Measurements from ENCODE around the gene CHD9. TPM values are rescaled to one million over a fixed set of nuclear protein-coding genes. Genes with fewer than 3 reads are reported as not detected.
"Not testable (repeated sequence)": the region's sequence is repeated elsewhere in the genome, so short reads cannot be mapped to it uniquely, and the experiment has no call there.

Gene CHD9
- total RNA-seq, 3 donors from 2014 or later = 65.4 to 95.9 (median 86.6) TPM

- DNase-seq (peak in 2 of 3 donors; percentile 66 to 74), ATAC-seq (peak; percentile 63)
- TF ChIP-seq CTCF (IDR thresholded peaks at IDR 0.05) = no peak
- Histone ChIP-seq H3K9me3 (no peaks in the 10 kb centered on the region), H3K4me1 (ENCODE audit: low read depth) (peaks cover 47% of the 10 kb centered on the region), H3K4me3 (no peak overlapping the region), H3K36me3 (ENCODE audit: low read depth) (no peaks in the 10 kb centered on the region)
- intact Hi-C loops (cut with DNase I, micrococcal nuclease) = loop anchor here in 1 of 2 donors (10.0 kb wide), 1 partner anchor 241 kb away; no protein-coding TSS in a partner anchor
These were observed 10.7 kb upstream of the CHD9 start for GRCh38 chr16:53043986-53044601.

GRCh38 chr16:53045341-53046220 is 9.2 kb upstream of the CHD9 start:
- TF ChIP-seq CTCF (IDR thresholded peaks at IDR 0.05) = no peak
- peaks cover 50% of the 10 kb centered on the region for H3K4me1 ChIP-seq (ENCODE audit: low read depth)
- DNase-seq = peak in 2 of 3 donors; percentile 50 to 67
- H3K9me3 ChIP-seq = no peaks in the 10 kb centered on the region
- H3K4me3 ChIP-seq = no peak overlapping the region
- peak; percentile 34 for ATAC-seq
- intact Hi-C loops (cut with DNase I, micrococcal nuclease) = loop anchor here in 1 of 2 donors (10.0 kb wide), 1 partner anchor 239 kb away; no protein-coding TSS in a partner anchor
- H3K36me3 ChIP-seq (ENCODE audit: low read depth) = no peaks in the 10 kb centered on the region

GRCh38 chr16:53047515-53047914 is 7.3 kb upstream of the CHD9 start:
- H3K4me3 ChIP-seq, H3K9me3 ChIP-seq: not testable (repeated sequence)
- intact Hi-C loops (cut with DNase I, micrococcal nuclease) = loop anchor here in 1 of 2 donors (10.0 kb wide), 1 partner anchor 237 kb away; no protein-coding TSS in a partner anchor

GRCh38 chr16:53048139-53048915 is 6.5 kb upstream of the CHD9 start:
- Histone ChIP-seq H3K9me3 (no peaks in the 10 kb centered on the region), H3K4me1 (ENCODE audit: low read depth) (peaks cover 45% of the 10 kb centered on the region), H3K36me3 (ENCODE audit: low read depth) (no peaks in the 10 kb centered on the region), H3K4me3 (no peak overlapping the region)
- intact Hi-C loops (cut with DNase I, micrococcal nuclease) = loop anchor here in 1 of 2 donors (10.0 kb wide), 1 partner anchor 236 kb away; no protein-coding TSS in a partner anchor
- TF ChIP-seq CTCF (IDR thresholded peaks at IDR 0.05) = no peak
- DNase-seq = peak in 2 of 3 donors; percentile 56 to 62
- ATAC-seq = peak; percentile 50

More at GRCh38 chr16:53047515-53047914, 7.3 kb upstream of the CHD9 start:
- peak in 2 of 3 donors; percentile 65 to 68 for DNase-seq
- peak; percentile 47 for ATAC-seq
- H3K4me1 ChIP-seq (ENCODE audit: low read depth) = peaks cover 46% of the 10 kb centered on the region
- H3K36me3 ChIP-seq (ENCODE audit: low read depth) = not testable (repeated sequence)

- H3K4me1 ChIP-seq (ENCODE audit: low read depth) = peaks cover 38% of the 10 kb centered on the region
- intact Hi-C loops (cut with DNase I, micrococcal nuclease) = loop anchor here (10.0 kb wide), 2 partner anchors 84 to 154 kb away; no protein-coding TSS in a partner anchor
- H3K9me3 ChIP-seq; H3K4me3 ChIP-seq; DNase-seq; H3K36me3 ChIP-seq (ENCODE audit: low read depth); ATAC-seq: not testable (repeated sequence)
These were observed 3.5 kb upstream of the CHD9 start for GRCh38 chr16:53051255-53051654.

Measured in mucosa of descending colon (tissue), 3 donors.